ENCODE data around the gene FCHSD2.

- no peak for TF ChIP-seq CTCF (conservative IDR thresholded peaks at IDR 0.05)
- TF ChIP-seq EZH2 (IDR thresholded peaks at IDR 0.05; ENCODE audit: low read depth) = no peak
Observed at GRCh38 chr11:73188301-73188700, 46.2 kb upstream of the FCHSD2 start.

Data from PC-9 (cell line).